K562 (cell line): Measurements from ENCODE around the gene COL20A1. TPM values are rescaled to one million over a fixed set of nuclear protein-coding genes. Genes with fewer than 3 reads are reported as not detected.

Experiments used
- ATAC-seq: fragments of 200-7000 bp; cut with Tn5 transposase; 3 replicates; pipeline ENCODE4 v1.9.1; 2020; ENCODE audit warnings: moderate library complexity
- BruUV-seq: library from RNA; stranded (reverse); fragments of 400-500 nt; replicated peaks from 2 replicates; lab custom pipeline; 2021; lab: Mats Ljungman, UMichigan
- CTCF ChIA-PET: fragments of 300-600 bp; formaldehyde crosslinking; extraction: SDS; loops from one replicate; lab custom pipeline; 2021; ENCODE audit warnings: low intra/inter-chr PET ratio; lab: Yijun Ruan, JAX
- POLR2A ChIA-PET: fragments of 300-600, 350-650 bp; sonication (Branson Sonifier 250); formaldehyde crosslinking; extraction: SDS; loops from one replicate; lab custom pipeline; 2021; ENCODE audit warnings: antibody characterized with exemption, inconsistent platforms; lab: Yijun Ruan, JAX
- DNase-seq, 4 experiments: peaks; one replicate each; pipeline versions ENCODE4 v3.0.0 to v3.0.0-alpha.2; 2011 to 2018; ENCODE audit warnings: low spot score in 3 of 4, mixed read lengths in 3 of 4; ENCODE audit errors: extremely low read depth in 1 of 4
- FAIRE-seq: peaks from 2 replicates; lab custom pipeline; 2011; peaks lifted over from hg19 to GRCh38; lab: Jason Lieb, UNC
- H2AFZ ChIP-seq: 2 replicates; pipeline ENCODE4 v1.6.0; 2011; ENCODE audit warnings: low read depth, low read length, control low read depth, inconsistent platforms
- H3K27ac ChIP-seq: fragments of 200-600 bp; 3 replicates; pipeline ENCODE4 v1.8.0; 2011; ENCODE audit warnings: low read depth, mild to moderate bottlenecking, control low read depth, inconsistent platforms, low read length, moderate library complexity, mixed read lengths; ENCODE audit errors: extremely low read depth
- H3K27me3 ChIP-seq, 2 experiments: fragments of 300-600 bp in 1 of 2; 2 replicates in 1 of 2; 3 replicates in 1 of 2; pipeline versions ENCODE4 v1.6.0 to v1.8.0; 2011; ENCODE audit warnings: inconsistent platforms in 2 of 2, low read length in 2 of 2, mild to moderate bottlenecking in 1 of 2, mixed read lengths in 1 of 2, moderate library complexity in 1 of 2; ENCODE audit not compliant: control insufficient read depth in 2 of 2, insufficient read depth in 2 of 2
- H3K36me3 ChIP-seq: fragments of 300-600 bp; 3 replicates; pipeline ENCODE4 v1.8.0; 2011; ENCODE audit warnings: mild to moderate bottlenecking, low read length, inconsistent platforms; ENCODE audit not compliant: control insufficient read depth, insufficient read depth
- H3K4me1 ChIP-seq, 2 experiments: fragments of 200-600 bp in 1 of 2; replicated peaks in 1 of 2; 2 replicates in 1 of 2; 3 replicates in 1 of 2; pipeline versions ENCODE4 v1.5.1 to v1.8.0; 2011; ENCODE audit warnings: inconsistent platforms in 2 of 2, low read length in 2 of 2, mild to moderate bottlenecking in 1 of 2, mixed read lengths in 1 of 2, moderate library complexity in 1 of 2; ENCODE audit not compliant: control insufficient read depth in 2 of 2, insufficient read depth in 2 of 2
- H3K4me2 ChIP-seq: 2 replicates; pipeline ENCODE4 v1.6.1; 2011; ENCODE audit warnings: low read length, control low read depth, inconsistent platforms, mixed read lengths; ENCODE audit not compliant: insufficient read depth
- H3K4me3 ChIP-seq: fragments of 200-600 bp; sonication (generic), shearing (Covaris generic); 2 replicates; pipeline ENCODE4 v1.5.1; 2016; ENCODE audit warnings: control low read depth, inconsistent platforms
- H3K79me2 ChIP-seq: fragments of 200-600 bp; 3 replicates; pipeline ENCODE4 v1.8.0; 2011; ENCODE audit warnings: low read length, inconsistent platforms; ENCODE audit not compliant: control insufficient read depth, insufficient read depth
- H3K9ac ChIP-seq, 2 experiments: 2 replicates each; pipeline versions ENCODE4 v1.6.0 to v1.6.1; 2011; ENCODE audit warnings: low read depth in 2 of 2, low read length in 2 of 2, control low read depth in 1 of 2, inconsistent platforms in 1 of 2, mild to moderate bottlenecking in 1 of 2, mixed read lengths in 1 of 2; ENCODE audit not compliant: insufficient read depth in 1 of 2
- H3K9me1 ChIP-seq: one replicate; pipeline ENCODE4 v1.6.0; 2011; ENCODE audit warnings: inconsistent platforms, mild to moderate bottlenecking, low read length, moderate library complexity; ENCODE audit not compliant: control insufficient read depth, insufficient read depth
- H3K9me3 ChIP-seq: replicated peaks from 2 replicates; pipeline ENCODE4 v1.5.1; 2011; ENCODE audit warnings: low read depth, low read length, inconsistent platforms; ENCODE audit not compliant: control insufficient read depth, insufficient read depth
- H4K20me1 ChIP-seq: replicated peaks from 2 replicates; pipeline ENCODE4 v1.6.1; 2011; ENCODE audit warnings: low read length, inconsistent platforms, mixed read lengths; ENCODE audit not compliant: control insufficient read depth, insufficient read depth
- AFF4 ChIP-seq: sonication (generic); formaldehyde crosslinking; IDR thresholded peaks from 2 replicates; pipeline ENCODE4 v1.8.0; 2023; ENCODE audit warnings: mild to moderate bottlenecking, missing genetic modification reagents
- ASH1L ChIP-seq: fragments of 450-650 bp; IDR thresholded peaks from 2 replicates; pipeline ENCODE4 v1.6.1; 2018; ENCODE audit warnings: borderline replicate concordance, mild to moderate bottlenecking, low read depth; ENCODE audit not compliant: partially characterized antibody
- KAT8 ChIP-seq: fragments of 450-650 bp; IDR thresholded peaks from 2 replicates; pipeline ENCODE4 v1.6.1; 2016; ENCODE audit warnings: low read depth, mild to moderate bottlenecking
- KDM1A ChIP-seq, 2 experiments: fragments of 450-650 bp; IDR thresholded peaks; 2 replicates each; pipeline ENCODE4 v1.6.1; 2016; ENCODE audit warnings: mild to moderate bottlenecking in 2 of 2
- PRMT5 ChIP-seq: sonication (generic); formaldehyde crosslinking; IDR thresholded peaks from 2 replicates; pipeline ENCODE4 v1.5.0; 2020; ENCODE audit warnings: missing genetic modification reagents
- TEAD2 ChIP-seq: fragments of 450-650 bp; IDR thresholded peaks from 2 replicates; pipeline ENCODE4 v1.6.1; 2016; ENCODE audit warnings: missing genetic modification characterization, control low read depth, missing compliant biosample characterization
- THRAP3 ChIP-seq: fragments of 450-650 bp; IDR thresholded peaks from 2 replicates; pipeline ENCODE4 v1.6.1; 2016; ENCODE audit warnings: mild to moderate bottlenecking, inconsistent platforms, borderline replicate concordance
- XRCC4 ChIP-seq: IDR thresholded peaks from one replicate; pipeline ENCODE4 v1.6.1; 2011; ENCODE audit not compliant: insufficient read depth, insufficient read length; ENCODE audit errors: extremely low read depth
- ZNF785 ChIP-seq: fragments of 250-450 bp; sonication (Bioruptor Pico); IDR thresholded peaks from 2 replicates; pipeline ENCODE4 v1.4.0; 2020; ENCODE audit warnings: mild to moderate bottlenecking
- WGBS: fragments of 100-300 bp; shearing (Covaris generic); methylation state at CpG from one replicate; pipeline ENCODE4 v1.1.6; 2016; ENCODE audit warnings: low coverage, mixed read lengths; ENCODE audit not compliant: insufficient coverage; ENCODE audit errors: missing lambda C conversion rate; 5-methylcytosine and 5-hydroxymethylcytosine counted together
- in situ Hi-C: fragments of 300-500 bp; cut with MboI; formaldehyde crosslinking; loops from 4 replicates; pipeline ENCODE4 v1.15.0; 2018; ENCODE audit warnings: inconsistent platforms, mixed read lengths
- intact Hi-C: fragments of 100-400 bp; cut with micrococcal nuclease; formaldehyde crosslinking; loops from 2 replicates; pipeline ENCODE4 v1.14.2; 2022
- polyA plus RNA-seq, 8 experiments: library from polyadenylated mRNA; depleted of rRNA in 4 of 8; stranded (reverse) in 5 of 8; unstranded in 3 of 8; fragments of >200 nt; fragmentation: Nextera tagmentation in 2 of 8; fragmentation: Illumina TruSeq in 1 of 8; extraction: Ambion mirVana in 2 of 8; extraction: Trizol in 1 of 8; gene quantifications; 2 replicates each; pipeline versions ENCODE4 v1.2.1 to v1.2.3, GENCODE V29; 2011 to 2014; ENCODE audit warnings: inconsistent platforms in 1 of 8, missing spikeins in 1 of 8
- total RNA-seq, 7 experiments: library from RNA; depleted of rRNA in 6 of 7; stranded (reverse); fragments of >200 nt in 6 of 7; fragmentation: Illumina TruSeq in 2 of 7; extraction: Trizol in 2 of 7; gene quantifications; 2 replicates each; pipeline versions ENCODE4 v1.2.1 to v1.2.3, GENCODE V29; 2011 to 2021; ENCODE audit warnings: low replicate concordance in 1 of 7

Gene COL20A1
- total and polyA plus RNA-seq, 9 of the 15 experiments (the other 6 are each of a cell fraction or from before 2014, with no cell fraction given), result not detected

DNA sequence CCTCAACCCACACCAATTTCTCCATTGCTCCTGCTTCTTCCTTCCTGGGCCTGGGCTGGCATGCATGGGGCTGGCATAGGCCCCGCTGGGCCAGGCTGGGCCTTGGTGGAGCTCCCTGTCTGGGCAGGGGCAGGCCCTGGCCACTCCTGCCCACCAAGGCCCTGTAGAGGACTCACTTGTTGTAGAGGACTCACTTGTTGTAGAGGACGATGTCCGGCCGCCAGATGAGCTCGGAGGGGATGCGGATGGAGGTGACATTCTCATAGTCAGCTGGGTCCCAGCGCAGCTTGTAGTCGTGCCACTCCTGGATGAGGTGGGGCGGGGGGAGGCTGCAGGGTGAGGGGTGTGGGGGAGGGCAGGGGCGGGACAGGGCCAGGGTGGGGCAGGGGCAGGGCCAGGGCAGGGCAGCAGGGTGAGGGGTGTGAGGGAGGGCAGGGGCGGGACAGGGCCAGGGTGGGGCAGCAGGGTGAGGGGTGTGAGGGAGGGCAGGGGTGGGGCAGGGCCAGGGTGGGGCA is 62.9 kb downstream of the COL20A1 start:
- H3K4me1 ChIP-seq, result peaks cover 0 to 10% of the 10 kb centered on the region in 2 experiments; a peak in 2 of 5 replicates
- FAIRE-seq, result no peak
- intact Hi-C loops (no loop called here), in situ Hi-C loops (no loop called here)
- no peak overlapping the region for H3K4me3 ChIP-seq
- H3K9me3 ChIP-seq, result no peaks in the 10 kb centered on the region
- no peak overlapping the region for H3K27ac ChIP-seq
- no peaks in the 10 kb centered on the region for H3K79me2 ChIP-seq
- H3K36me3 ChIP-seq, result no peaks in the 10 kb centered on the region
- H3K27me3 ChIP-seq, result peaks cover 0 to 13% of the 10 kb centered on the region in 2 experiments; a peak in 3 of 5 replicates
- TF ChIP-seq XRCC4, result no peak
- TF ChIP-seq PRMT5, result no peak
- no peak for TF ChIP-seq THRAP3
- no peak for TF ChIP-seq ZNF785
- no peak for TF ChIP-seq ASH1L
- TF ChIP-seq TEAD2, result no peak
- TF ChIP-seq KDM1A (IDR thresholded peaks at IDR 0.05), result no peak
- no peak for TF ChIP-seq KAT8
- no peak for TF ChIP-seq AFF4 (CRISPR knock-in tag)
- no peak for ATAC-seq
- H4K20me1 ChIP-seq, result no peaks in the 10 kb centered on the region
- WGBS, result 2% methylated on average over 6 of the region's 11 CpGs
- H2AFZ ChIP-seq, result no peak overlapping the region
- CTCF ChIA-PET, result no interaction called here
- POLR2A ChIA-PET, result no interaction called here
- no peak overlapping the region for H3K4me2 ChIP-seq
- no peaks in the 10 kb centered on the region for H3K9me1 ChIP-seq
- no peak for DNase-seq
- no TSS peak for BruUV-seq
- no peak overlapping the region for H3K9ac ChIP-seq
